ENCODE measurements around the gene KIAA0513. TPM values are rescaled to one million over a fixed set of nuclear protein-coding genes. Genes with fewer than 3 reads are reported as not detected.

Gene KIAA0513, protein sequence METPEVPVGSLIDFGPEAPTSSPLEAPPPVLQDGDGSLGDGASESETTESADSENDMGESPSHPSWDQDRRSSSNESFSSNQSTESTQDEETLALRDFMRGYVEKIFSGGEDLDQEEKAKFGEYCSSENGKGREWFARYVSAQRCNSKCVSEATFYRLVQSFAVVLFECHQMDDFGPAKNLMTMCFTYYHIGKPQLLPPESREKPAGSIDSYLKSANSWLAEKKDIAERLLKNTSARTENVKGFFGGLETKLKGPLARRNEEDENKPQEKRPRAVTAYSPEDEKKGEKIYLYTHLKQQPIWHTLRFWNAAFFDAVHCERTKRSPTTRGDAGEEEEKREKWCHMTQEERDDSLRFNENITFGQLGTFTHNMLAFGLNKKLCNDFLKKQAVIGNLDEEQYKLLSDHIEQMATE
- 2.9 TPM for total RNA-seq
- 1 to 10 TPM; 1.6 to 4.2 (median 2.5) TPM for polyA plus RNA-seq (ENCODE audit: insufficient read depth in 1 of 8, insufficient read length in 8 of 8, low replicate concordance in 1 of 8)
- long read RNA-seq, donor 1: 0 reads
- long read RNA-seq, donor 2: 0 reads
- long read RNA-seq, donor 3: 0 reads
- long read RNA-seq, donor 4: 0 reads
- long read RNA-seq, donor 5, full-length matches to known transcripts: 2 of 2 reads
- long read RNA-seq, donor 5, partial matches to known transcripts: 0 of 2 reads
- long read RNA-seq, donor 5, other reads (novel, unspliced or antisense): 0 of 2 reads
- long read RNA-seq, donor 6: 0 reads
- long read RNA-seq, donor 7: 0 reads
- long read RNA-seq, donor 8: 0 reads
- long read RNA-seq, donor 9: 0 reads
- long read RNA-seq, donor 10: 0 reads
- long read RNA-seq, donor 11, full-length matches to known transcripts: 1 of 1 reads
- long read RNA-seq, donor 11, partial matches to known transcripts: 0 of 1 reads
- long read RNA-seq, donor 11, other reads (novel, unspliced or antisense): 0 of 1 reads

DNA sequence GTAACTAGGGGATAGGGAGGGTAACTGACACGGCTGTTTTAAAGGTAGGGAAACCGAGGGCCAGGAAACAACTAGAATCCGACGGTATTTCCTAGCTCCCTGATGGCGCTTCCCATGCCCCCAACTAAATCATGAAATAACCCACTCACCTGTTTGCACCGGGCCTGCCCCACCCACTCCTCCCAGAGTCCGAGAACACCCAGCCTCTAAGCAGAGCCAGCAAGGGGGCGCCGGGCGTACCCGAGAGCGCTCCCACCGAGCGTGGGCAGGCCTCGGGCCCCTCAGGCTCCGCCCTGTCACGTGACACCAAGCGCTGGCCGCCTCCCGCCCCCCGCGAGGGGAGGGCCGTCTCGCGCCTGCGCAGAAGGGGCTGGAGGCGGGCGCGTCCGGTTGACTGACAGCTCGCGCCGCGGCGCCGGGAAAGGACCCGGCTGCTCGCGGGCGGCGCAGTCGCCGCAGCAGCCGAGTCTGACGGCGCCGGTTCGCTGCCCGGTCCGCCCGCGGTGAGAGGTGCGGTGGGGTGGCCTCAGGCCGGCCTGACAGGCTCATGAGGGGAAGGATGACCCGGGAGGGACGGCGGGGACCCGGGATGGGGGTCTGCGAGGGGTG lies at the start of gene KIAA0513:
KIAA0513 (plus strand) TSS at position 447 of the 609 bp plus-strand sequence. CDS start 39,277 bp downstream, outside the sequence.
- peaks cover 2% of the 10 kb centered on the region for H3K9me3 ChIP-seq (replicated peaks; ENCODE audit: control insufficient read depth, low read depth, low read length)
- DNase-seq: peak; percentile 97
- peak within 1 kb of the TSS; percentile 82 for H3K27ac ChIP-seq (ENCODE audit: low read length)
- under 1% methylated on average over 50 of the region's 59 CpGs for WGBS (ENCODE audit: insufficient coverage)
- H3K27me3 ChIP-seq (ENCODE audit: control insufficient read depth, insufficient read depth, low read length): peaks cover 31% of the 10 kb centered on the region
- peaks cover 21% of the 10 kb centered on the region for H3K4me1 ChIP-seq (ENCODE audit: control insufficient read depth, insufficient read depth, low read length)
- peak within 1 kb of the TSS; percentile 86 for H3K4me3 ChIP-seq (ENCODE audit: low read length)
- H3K36me3 ChIP-seq (ENCODE audit: control insufficient read depth, insufficient read depth, low read length): no peaks in the 10 kb centered on the region

DNA sequence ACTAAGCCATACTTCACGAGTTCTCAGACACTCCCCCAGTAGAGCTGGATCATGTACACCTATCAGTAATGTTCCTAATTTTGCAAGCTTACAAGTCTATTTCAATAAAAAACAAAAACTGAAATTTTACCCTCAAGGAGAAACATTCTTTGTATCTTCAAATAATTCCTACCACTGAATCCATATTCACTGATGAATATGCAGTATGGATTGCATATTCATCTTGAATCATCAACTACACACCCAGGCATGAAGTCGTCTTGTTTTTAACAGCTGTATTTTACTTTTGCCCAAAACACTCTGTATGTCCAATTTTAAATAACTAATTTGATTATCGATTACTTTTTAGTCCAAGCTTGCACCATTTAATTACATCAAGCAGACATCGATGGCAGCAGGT lies 48.1 kb upstream of the KIAA0513 start:
- H3K27ac ChIP-seq (ENCODE audit: low read length): no peak overlapping the region
- peaks cover 72% of the 10 kb centered on the region for H3K36me3 ChIP-seq (ENCODE audit: control insufficient read depth, insufficient read depth, low read length)
- no peaks in the 10 kb centered on the region for H3K4me1 ChIP-seq (ENCODE audit: control insufficient read depth, insufficient read depth, low read length)
- 79% methylated on average over 3 of the region's 4 CpGs for WGBS (ENCODE audit: insufficient coverage)
- H3K4me3 ChIP-seq (ENCODE audit: low read length): no peak overlapping the region
- H3K9me3 ChIP-seq (replicated peaks; ENCODE audit: control insufficient read depth, low read depth, low read length): no peaks in the 10 kb centered on the region
- no peak for DNase-seq
- H3K27me3 ChIP-seq (ENCODE audit: control insufficient read depth, insufficient read depth, low read length): no peaks in the 10 kb centered on the region

DNA sequence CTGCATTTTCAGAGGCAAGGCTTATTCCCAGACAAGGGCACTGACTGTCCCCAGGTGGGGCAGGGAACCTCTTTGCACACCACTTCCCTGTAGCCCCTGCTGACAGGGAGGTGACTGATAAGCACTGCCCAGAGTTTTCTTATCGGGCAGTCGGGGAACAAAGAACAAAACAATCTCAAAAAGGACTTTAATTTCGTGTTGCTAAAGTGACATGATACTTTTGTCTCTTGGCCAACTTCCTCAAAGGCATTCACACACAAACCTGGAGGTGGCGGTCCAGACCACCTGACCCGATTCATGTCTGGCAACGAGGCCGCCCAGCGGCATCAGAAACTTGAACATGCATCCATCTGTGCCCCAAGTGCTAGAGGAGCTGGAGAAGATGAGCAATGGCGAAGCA lies 45.2 kb upstream of the KIAA0513 start:
- Histone ChIP-seq H3K4me1 (ENCODE audit: control insufficient read depth, insufficient read depth, low read length) (no peaks in the 10 kb centered on the region), H3K4me3 (ENCODE audit: low read length) (no peak overlapping the region), H3K27ac (ENCODE audit: low read length) (no peak overlapping the region), H3K36me3 (ENCODE audit: control insufficient read depth, insufficient read depth, low read length) (peaks cover 56% of the 10 kb centered on the region), H3K27me3 (ENCODE audit: control insufficient read depth, insufficient read depth, low read length) (no peaks in the 10 kb centered on the region), H3K9me3 (replicated peaks; ENCODE audit: control insufficient read depth, low read depth, low read length) (no peaks in the 10 kb centered on the region)
- 85% methylated on average over 8 of the region's 9 CpGs for WGBS (ENCODE audit: insufficient coverage)
- DNase-seq: no peak

DNA sequence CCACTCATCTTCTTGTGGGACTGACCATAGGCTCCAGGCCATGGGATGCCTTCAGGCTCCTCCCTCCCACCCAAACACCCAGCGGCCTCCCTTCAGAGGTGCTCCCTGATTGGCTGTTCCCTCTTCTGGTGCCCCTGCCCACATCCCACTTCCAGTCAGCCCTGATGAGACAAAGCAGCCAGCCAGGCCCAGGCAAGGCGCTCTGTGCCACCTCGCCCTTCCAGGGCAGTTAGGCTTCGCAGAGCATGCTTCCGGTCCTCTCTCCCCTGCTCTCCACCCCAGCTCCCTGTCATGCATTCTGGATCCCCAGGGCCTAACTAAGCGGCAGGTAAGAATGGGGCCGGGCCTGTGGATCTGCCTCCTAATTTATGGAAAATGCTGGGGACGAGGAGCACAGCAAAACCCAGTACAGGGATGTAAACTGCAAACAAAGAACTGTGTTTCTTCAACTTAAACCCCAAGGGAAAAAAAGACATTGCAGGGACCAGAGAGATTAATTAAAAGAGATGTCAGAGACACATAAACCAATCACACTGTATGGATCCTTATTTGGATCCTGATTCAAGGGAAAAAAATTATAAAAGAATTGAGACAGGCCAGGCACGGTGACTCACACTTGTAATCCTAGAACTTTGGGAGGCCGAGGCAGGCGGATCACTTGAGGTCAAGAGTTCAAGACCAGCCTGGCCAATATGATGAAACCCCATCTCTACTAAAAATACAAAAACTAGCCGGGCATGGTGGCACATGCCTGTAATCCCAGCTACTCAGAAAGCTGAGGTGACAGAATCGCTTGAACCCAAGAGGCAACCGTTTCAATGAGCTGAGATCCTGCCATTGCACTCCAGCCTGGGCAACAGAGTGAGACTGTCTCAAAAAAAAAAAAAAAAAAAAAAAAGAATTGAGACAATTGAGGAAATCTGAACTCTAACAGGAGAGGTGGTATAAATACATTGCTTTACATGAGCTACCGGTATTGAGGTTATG lies 42.2 kb upstream of the KIAA0513 start:
- Histone ChIP-seq H3K4me3 (ENCODE audit: low read length) (no peak overlapping the region), H3K27me3 (ENCODE audit: control insufficient read depth, insufficient read depth, low read length) (no peaks in the 10 kb centered on the region), H3K36me3 (ENCODE audit: control insufficient read depth, insufficient read depth, low read length) (peaks cover 66% of the 10 kb centered on the region), H3K27ac (ENCODE audit: low read length) (no peak overlapping the region), H3K9me3 (replicated peaks; ENCODE audit: control insufficient read depth, low read depth, low read length) (no peaks in the 10 kb centered on the region), H3K4me1 (ENCODE audit: control insufficient read depth, insufficient read depth, low read length) (no peaks in the 10 kb centered on the region)
- WGBS (ENCODE audit: insufficient coverage): 91% methylated on average over 8 of the region's 15 CpGs
- no peak for DNase-seq

DNA sequence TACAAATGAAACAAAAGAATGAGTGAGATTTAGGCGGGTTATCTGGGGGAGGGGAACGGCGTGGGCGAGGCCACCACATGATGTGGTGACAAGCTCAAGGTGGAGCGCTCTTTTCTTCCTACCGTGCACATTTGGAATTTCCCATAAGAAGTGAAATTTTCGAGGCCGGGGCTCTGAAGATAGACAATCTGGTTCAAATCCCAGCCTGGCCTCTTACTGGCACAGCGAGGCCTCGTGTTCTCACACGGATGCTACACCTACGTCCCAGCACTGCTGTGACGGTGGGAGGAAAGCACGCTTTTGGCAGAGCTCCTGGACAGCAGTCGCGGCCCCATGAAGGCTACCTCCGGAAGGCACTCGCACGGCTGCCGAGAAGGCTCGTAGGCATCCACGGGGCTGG lies 41.5 kb upstream of the KIAA0513 start:
- DNase-seq: no peak
- no peak overlapping the region for H3K4me3 ChIP-seq (ENCODE audit: low read length)
- no peaks in the 10 kb centered on the region for H3K4me1 ChIP-seq (ENCODE audit: control insufficient read depth, insufficient read depth, low read length)
- no peak overlapping the region for H3K27ac ChIP-seq (ENCODE audit: low read length)
- H3K36me3 ChIP-seq (ENCODE audit: control insufficient read depth, insufficient read depth, low read length): peaks cover 61% of the 10 kb centered on the region
- 92% methylated on average over 22 of the region's 22 CpGs for WGBS (ENCODE audit: insufficient coverage)
- H3K27me3 ChIP-seq (ENCODE audit: control insufficient read depth, insufficient read depth, low read length): no peaks in the 10 kb centered on the region
- no peaks in the 10 kb centered on the region for H3K9me3 ChIP-seq (replicated peaks; ENCODE audit: control insufficient read depth, low read depth, low read length)

DNA sequence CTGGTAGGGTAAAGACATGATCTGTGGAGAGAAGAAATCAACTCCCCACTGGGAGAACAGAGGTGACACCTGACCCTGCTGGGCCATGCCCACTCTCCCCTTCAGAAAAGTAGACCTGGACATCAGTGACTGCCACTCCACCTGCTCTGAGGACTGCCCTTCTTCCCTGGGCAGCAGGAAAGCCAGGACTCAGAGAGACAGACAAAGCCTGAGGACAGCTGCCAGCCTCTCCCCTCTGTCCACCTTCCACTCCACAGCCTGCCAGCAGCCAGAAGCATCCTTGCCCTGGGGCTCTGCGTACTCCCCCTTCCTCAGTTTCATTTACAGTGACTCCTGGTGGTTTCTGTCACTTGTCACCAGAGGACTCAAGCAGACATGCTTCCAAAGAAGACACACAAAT lies 40.7 kb upstream of the KIAA0513 start:
- Histone ChIP-seq H3K27ac (ENCODE audit: low read length) (no peak overlapping the region), H3K27me3 (ENCODE audit: control insufficient read depth, insufficient read depth, low read length) (no peaks in the 10 kb centered on the region), H3K4me1 (ENCODE audit: control insufficient read depth, insufficient read depth, low read length) (no peaks in the 10 kb centered on the region), H3K9me3 (replicated peaks; ENCODE audit: control insufficient read depth, low read depth, low read length) (no peaks in the 10 kb centered on the region), H3K4me3 (ENCODE audit: low read length) (no peak overlapping the region), H3K36me3 (ENCODE audit: control insufficient read depth, insufficient read depth, low read length) (peaks cover 53% of the 10 kb centered on the region)
- 86% methylated on average over 1 of the region's 1 CpG for WGBS (ENCODE audit: insufficient coverage)
- DNase-seq: no peak

DNA sequence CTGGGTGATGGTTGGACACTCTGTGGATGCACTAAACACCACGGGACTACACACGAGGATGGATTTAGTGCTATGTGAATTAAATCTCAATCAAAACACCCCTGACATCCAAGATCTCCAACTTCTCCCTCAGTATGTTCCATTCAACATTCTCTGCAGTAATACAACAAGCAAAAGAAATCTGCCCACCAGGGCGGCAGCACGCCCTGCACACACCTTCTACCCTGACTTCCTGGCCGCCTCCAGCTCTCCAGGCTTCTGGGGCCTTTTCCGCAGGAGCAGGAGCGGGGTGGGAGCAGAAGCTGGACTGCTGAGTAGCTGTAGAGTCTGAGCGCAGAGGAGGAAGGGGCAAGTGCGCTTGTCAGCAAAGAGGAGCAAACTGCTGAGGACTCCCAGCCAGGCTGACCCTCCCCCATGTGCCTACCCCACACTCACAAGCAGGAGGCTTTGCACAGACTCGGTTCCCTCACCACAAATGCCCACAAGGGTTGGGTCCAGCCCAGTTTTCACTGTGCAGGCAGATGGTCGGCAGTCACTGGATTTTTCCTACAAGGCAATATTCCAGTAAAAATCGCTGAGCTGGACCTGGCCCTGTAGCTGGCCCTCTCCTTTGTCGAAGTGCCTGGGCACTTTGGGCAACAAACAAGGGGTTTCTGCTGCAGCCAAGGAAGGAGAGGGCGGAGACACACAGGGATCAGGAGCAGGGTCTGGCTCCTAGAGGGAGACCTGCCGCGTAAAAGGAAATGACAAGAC lies 39.1 kb upstream of the KIAA0513 start:
- H3K4me3 ChIP-seq (ENCODE audit: low read length): no peak overlapping the region
- WGBS (ENCODE audit: insufficient coverage): 84% methylated on average over 8 of the region's 16 CpGs
- no peak overlapping the region for H3K27ac ChIP-seq (ENCODE audit: low read length)
- no peak for DNase-seq
- no peaks in the 10 kb centered on the region for H3K4me1 ChIP-seq (ENCODE audit: control insufficient read depth, insufficient read depth, low read length)
- no peaks in the 10 kb centered on the region for H3K9me3 ChIP-seq (replicated peaks; ENCODE audit: control insufficient read depth, low read depth, low read length)
- peaks cover 40% of the 10 kb centered on the region for H3K36me3 ChIP-seq (ENCODE audit: control insufficient read depth, insufficient read depth, low read length)
- H3K27me3 ChIP-seq (ENCODE audit: control insufficient read depth, insufficient read depth, low read length): no peaks in the 10 kb centered on the region

DNA sequence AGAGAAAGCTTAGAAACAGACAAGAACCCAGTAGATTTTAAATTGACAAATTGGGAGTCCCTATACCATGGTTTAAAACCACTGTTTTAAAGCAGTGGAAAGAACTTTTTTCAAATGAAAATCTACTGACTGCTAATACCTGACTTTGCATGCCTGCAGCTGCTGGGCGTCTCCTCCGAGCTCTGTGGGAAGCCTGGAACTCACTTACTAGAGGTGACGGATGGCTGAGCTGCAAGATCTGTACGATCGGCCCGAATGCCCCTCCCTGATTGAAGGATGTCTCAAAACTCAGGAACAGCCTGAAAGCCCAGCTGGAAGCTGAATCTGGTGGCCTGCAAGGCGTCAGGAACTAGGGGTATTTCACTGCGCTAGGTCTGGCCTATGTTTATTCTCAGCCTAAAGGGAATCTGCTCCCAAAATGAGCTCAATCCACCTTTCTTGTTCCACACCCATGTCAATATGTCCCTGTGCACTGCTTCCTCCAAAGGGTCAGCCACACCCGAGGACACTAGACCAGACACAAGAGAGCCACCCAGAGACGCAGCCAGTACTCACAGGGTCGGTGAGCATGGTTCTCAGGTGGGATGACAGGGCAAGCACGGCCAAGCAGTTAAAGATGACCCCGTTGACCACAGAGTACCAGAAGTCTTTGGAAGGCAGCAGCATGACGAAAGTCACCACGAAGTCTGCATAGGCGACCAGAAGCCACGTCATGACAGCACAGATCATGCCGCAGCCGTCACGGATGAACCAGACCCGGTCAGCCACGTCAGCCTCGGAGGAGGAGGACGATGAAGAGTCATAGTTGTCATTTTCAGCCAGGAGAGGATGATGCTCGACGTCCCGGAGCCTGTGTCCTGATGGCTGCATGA lies 37.6 kb upstream of the KIAA0513 start:
- no peaks in the 10 kb centered on the region for H3K4me1 ChIP-seq (ENCODE audit: control insufficient read depth, insufficient read depth, low read length)
- H3K9me3 ChIP-seq (replicated peaks; ENCODE audit: control insufficient read depth, low read depth, low read length): no peaks in the 10 kb centered on the region
- no peak overlapping the region for H3K4me3 ChIP-seq (ENCODE audit: low read length)
- no peak for DNase-seq
- H3K27ac ChIP-seq (ENCODE audit: low read length): no peak overlapping the region
- peaks cover 48% of the 10 kb centered on the region for H3K36me3 ChIP-seq (ENCODE audit: control insufficient read depth, insufficient read depth, low read length)
- no peaks in the 10 kb centered on the region for H3K27me3 ChIP-seq (ENCODE audit: control insufficient read depth, insufficient read depth, low read length)
- WGBS (ENCODE audit: insufficient coverage): 85% methylated on average over 24 of the region's 27 CpGs

Measured in muscle of leg (tissue), 16 donors.